H9 (cell line): ENCODE results near the gene DCC. TPM values are rescaled to one million over a fixed set of nuclear protein-coding genes. Genes with fewer than 3 reads are reported as not detected.
A peak's percentile ranks its signal among the peaks of the same experiment; 100 is the strongest.

Experiments used
- DNase-seq: peaks from one replicate; pipeline ENCODE4 v3.0.0-alpha.2; 2017
- H2AFZ ChIP-seq: one replicate; pipeline ENCODE4 v1.6.1; 2013; ENCODE audit warnings: mild to moderate bottlenecking, low read length, control low read depth, moderate library complexity
- H2AK5ac ChIP-seq: 2 replicates; pipeline ENCODE4 v1.6.1; 2013; ENCODE audit warnings: low read length, control low read depth, mixed read lengths; ENCODE audit not compliant: insufficient read length
- H2BK120ac ChIP-seq: one replicate; pipeline ENCODE4 v1.6.1; 2013; ENCODE audit warnings: low read depth, mild to moderate bottlenecking, low read length, control low read depth, inconsistent platforms; ENCODE audit not compliant: poor library complexity, severe bottlenecking
- H2BK12ac ChIP-seq: 2 replicates; pipeline ENCODE4 v1.6.1; 2013; ENCODE audit warnings: low read length, control low read depth, mixed read lengths, low read depth; ENCODE audit not compliant: insufficient read length
- H2BK15ac ChIP-seq: 2 replicates; pipeline ENCODE4 v1.6.1; 2013; ENCODE audit warnings: low read depth, low read length, control low read depth
- H2BK20ac ChIP-seq: one replicate; pipeline ENCODE4 v1.6.1; 2013; ENCODE audit warnings: low read depth, mild to moderate bottlenecking, low read length, control low read depth, inconsistent platforms; ENCODE audit not compliant: poor library complexity, severe bottlenecking
- H2BK5ac ChIP-seq: 2 replicates; pipeline ENCODE4 v1.6.1; 2013; ENCODE audit warnings: low read length, control low read depth, mixed read lengths; ENCODE audit not compliant: insufficient read length
- H3K14ac ChIP-seq: 2 replicates; pipeline ENCODE4 v1.6.1; 2013; ENCODE audit warnings: low read length, control low read depth; ENCODE audit not compliant: insufficient read depth
- H3K18ac ChIP-seq: 2 replicates; pipeline ENCODE4 v1.6.1; 2013; ENCODE audit warnings: low read depth, mild to moderate bottlenecking, mixed read lengths, low read length, control low read depth; ENCODE audit not compliant: insufficient read length
- H3K23ac ChIP-seq: 2 replicates; pipeline ENCODE4 v1.6.1; 2013; ENCODE audit warnings: low read length, control low read depth, mixed read lengths, low read depth; ENCODE audit not compliant: insufficient read length
- H3K23me2 ChIP-seq: 2 replicates; pipeline ENCODE4 v1.6.1; 2013; ENCODE audit warnings: low read depth, mild to moderate bottlenecking, mixed read lengths, low read length, control low read depth; ENCODE audit not compliant: insufficient read length, poor library complexity, severe bottlenecking
- H3K27ac ChIP-seq: 2 replicates; pipeline ENCODE4 v1.5.1; 2013; ENCODE audit warnings: low read length, control low read depth, mixed read lengths, low read depth; ENCODE audit not compliant: insufficient read length
- H3K27me3 ChIP-seq: 2 replicates; pipeline ENCODE4 v1.6.1; 2013; ENCODE audit warnings: low read length, control low read depth, inconsistent platforms; ENCODE audit not compliant: insufficient read depth
- H3K4ac ChIP-seq: 2 replicates; pipeline ENCODE4 v1.6.1; 2013; ENCODE audit warnings: low read depth, mild to moderate bottlenecking, control low read depth, inconsistent platforms, low read length, moderate library complexity
- H3K4me1 ChIP-seq: 2 replicates; pipeline ENCODE4 v1.6.1; 2013; ENCODE audit warnings: low read length, control low read depth, inconsistent platforms; ENCODE audit not compliant: insufficient read depth
- H3K4me2 ChIP-seq: 2 replicates; pipeline ENCODE4 v1.6.1; 2013; ENCODE audit warnings: low read length, control low read depth, mixed read lengths; ENCODE audit not compliant: insufficient read length, insufficient read depth
- H3K56ac ChIP-seq: 2 replicates; pipeline ENCODE4 v1.6.1; 2013; ENCODE audit warnings: low read depth, mild to moderate bottlenecking, mixed read lengths, low read length, control low read depth; ENCODE audit not compliant: insufficient read length
- H3K79me1 ChIP-seq: 2 replicates; pipeline ENCODE4 v1.6.1; 2013; ENCODE audit warnings: low read depth, mild to moderate bottlenecking, moderate library complexity, low read length, control low read depth, inconsistent platforms; ENCODE audit not compliant: insufficient read depth, poor library complexity, severe bottlenecking
- H3K79me2 ChIP-seq: 2 replicates; pipeline ENCODE4 v1.6.1; 2013; ENCODE audit warnings: low read length, control low read depth, inconsistent platforms; ENCODE audit not compliant: insufficient read depth
- H3K9ac ChIP-seq: 2 replicates; pipeline ENCODE4 v1.6.1; 2013; ENCODE audit warnings: low read length, control low read depth, mixed read lengths; ENCODE audit not compliant: insufficient read length; ENCODE audit errors: extremely low read depth
- H3K9me3 ChIP-seq: one replicate; pipeline ENCODE4 v1.6.1; 2013; ENCODE audit warnings: low read depth, low read length, inconsistent platforms; ENCODE audit not compliant: control insufficient read depth
- H3T11ph ChIP-seq: one replicate; pipeline ENCODE4 v1.6.1; 2013; ENCODE audit warnings: mild to moderate bottlenecking, low read length, control low read depth, inconsistent platforms
- H4K20me1 ChIP-seq: one replicate; pipeline ENCODE4 v1.6.1; 2013; ENCODE audit not compliant: control insufficient read depth, insufficient read length, insufficient read depth
- H4K5ac ChIP-seq: 2 replicates; pipeline ENCODE4 v1.6.1; 2013; ENCODE audit warnings: low read depth, mild to moderate bottlenecking, mixed read lengths, low read length, control low read depth; ENCODE audit not compliant: insufficient read length
- H4K8ac ChIP-seq: replicated peaks from 2 replicates; pipeline ENCODE4 v1.6.1; 2013; ENCODE audit warnings: low read length, control low read depth, mixed read lengths, low read depth; ENCODE audit not compliant: insufficient read length
- H4K91ac ChIP-seq: 2 replicates; pipeline ENCODE4 v1.6.1; 2013; ENCODE audit warnings: low read depth, mild to moderate bottlenecking, moderate library complexity, mixed read lengths, low read length, control low read depth; ENCODE audit not compliant: insufficient read length
- H3K27ac Mint-ChIP-seq, 3 experiments: 2 replicates in 2 of 3; 3 replicates in 1 of 3; pipeline ENCODE4 v1.8.0; 2020 to 2021; ENCODE audit warnings: mixed read lengths in 3 of 3, mild to moderate bottlenecking in 1 of 3, moderate library complexity in 1 of 3
- H3K27me3 Mint-ChIP-seq: 2 replicates; pipeline ENCODE4 v1.8.0; 2021; ENCODE audit warnings: low read depth, mild to moderate bottlenecking, moderate library complexity, mixed read lengths
- H3K36me3 Mint-ChIP-seq, 3 experiments: 2 replicates in 2 of 3; 3 replicates in 1 of 3; pipeline ENCODE4 v1.8.0; 2020 to 2021; ENCODE audit warnings: low read depth in 3 of 3, mixed read lengths in 3 of 3; ENCODE audit not compliant: insufficient read depth in 1 of 3
- H3K4me1 Mint-ChIP-seq, 2 experiments: 2 replicates each; pipeline ENCODE4 v1.8.0; 2020; ENCODE audit warnings: mixed read lengths in 2 of 2
- H3K4me3 Mint-ChIP-seq, 2 experiments: 2 replicates in 1 of 2; 3 replicates in 1 of 2; pipeline ENCODE4 v1.8.0; 2020 to 2021; ENCODE audit warnings: mild to moderate bottlenecking in 2 of 2, mixed read lengths in 2 of 2, moderate library complexity in 1 of 2
- H3K9me3 Mint-ChIP-seq, 2 experiments: 2 replicates in 1 of 2; 3 replicates in 1 of 2; pipeline ENCODE4 v1.8.0; 2020; ENCODE audit warnings: mild to moderate bottlenecking in 2 of 2, mixed read lengths in 2 of 2, moderate library complexity in 1 of 2
- CTCF ChIP-seq: fragments of 200-600 bp; sonication (generic); conservative IDR thresholded peaks from 3 replicates; pipeline ENCODE4 v1.8.0; 2021; ENCODE audit warnings: antibody characterized with exemption, mild to moderate bottlenecking
- WGBS: extraction: QIAGEN DNeasy Blood & Tissue Kit; methylation state at CpG from one replicate; pipeline ENCODE4 v1.1.7; 2013; ENCODE audit warnings: missing lambda C conversion rate, low lambda C conversion rate, mixed read lengths; ENCODE audit not compliant: insufficient read length; ENCODE audit errors: extremely low coverage; 5-methylcytosine and 5-hydroxymethylcytosine counted together
- total RNA-seq: library from RNA; stranded (reverse); gene quantifications from 2 replicates; pipeline ENCODE4 v1.2.1, GENCODE V29; 2021

The DCC gene
- total RNA-seq, 1 experiment from 2014 or later = 0.35 TPM

- Mint-ChIP-seq H3K36me3 (no peaks in the 10 kb centered on the region), H3K4me1 (peaks cover 3 to 6% of the 10 kb centered on the region in 2 experiments; a peak in 2 of 4 replicates), H3K27ac (no peak overlapping the region), H3K27me3 (no peaks in the 10 kb centered on the region), H3K4me3 (no peak overlapping the region), H3K9me3 (no peaks in the 10 kb centered on the region; a peak in 1 of 5 replicates)
- Histone ChIP-seq H3K4ac (no peak overlapping the region), H3K56ac (no peak overlapping the region), H3K23ac (no peak overlapping the region), H3K79me2 (no peaks in the 10 kb centered on the region), H3K79me1 (no peaks in the 10 kb centered on the region), H2BK12ac (no peak overlapping the region), H3K9ac (no peak overlapping the region), H2BK120ac (no peak overlapping the region), H3K4me2 (no peak overlapping the region), H3K23me2 (no peaks in the 10 kb centered on the region), H4K20me1 (no peaks in the 10 kb centered on the region), H2AFZ (no peak overlapping the region), H3K18ac (no peak overlapping the region), H2AK5ac (no peak overlapping the region), H3T11ph (no peak overlapping the region), H4K91ac (no peak overlapping the region), H3K27me3 (no peaks in the 10 kb centered on the region), H2BK15ac (no peak overlapping the region), H3K9me3 (no peaks in the 10 kb centered on the region), H4K5ac (no peak overlapping the region), H3K27ac (no peak overlapping the region), H3K4me1 (no peaks in the 10 kb centered on the region; the same call in 1 of the 2 replicates), H2BK5ac (no peak overlapping the region), H3K14ac (no peak overlapping the region), H2BK20ac (no peak overlapping the region), H4K8ac (no peak overlapping the region)
- DNase-seq = peak; percentile 37
- WGBS = no CpG with 5 or more reads among the region's 6 CpGs
- no peak for TF ChIP-seq CTCF
Measured at GRCh38 chr18:53056064-53056463, 716.1 kb downstream of the DCC start.
